SK-N-SH (cell line): Measurements from ENCODE around the gene PBRM1. TPM values are rescaled to one million over a fixed set of nuclear protein-coding genes. Genes with fewer than 3 reads are reported as not detected.

ENCODE experiments used
- CTCF ChIA-PET: fragments of 300-600, 350-600 bp; formaldehyde crosslinking; extraction: SDS; loops from one replicate; lab custom pipeline; 2021; lab: Yijun Ruan, JAX
- POLR2A ChIA-PET: fragments of 350-600 bp; sonication (Branson Sonifier 250); formaldehyde crosslinking; extraction: SDS; loops from one replicate; lab custom pipeline; 2020; ENCODE audit warnings: antibody characterized with exemption, inconsistent platforms; lab: Yijun Ruan, JAX
- DNase-seq: peaks from one replicate; pipeline ENCODE4 v3.0.0; 2012
- H2AFZ ChIP-seq: fragments of 200-600 bp; sonication (generic); 2 replicates; pipeline ENCODE4 v1.8.1; 2016; ENCODE audit warnings: antibody characterized with exemption, mild to moderate bottlenecking, low read depth
- H3F3A ChIP-seq: fragments of 200-600 bp; sonication (generic); replicated peaks from 2 replicates; pipeline ENCODE3; 2016; ENCODE audit warnings: antibody characterized with exemption, mild to moderate bottlenecking; ENCODE audit not compliant: insufficient read depth
- H3K27ac ChIP-seq, 2 experiments: fragments of 200-500 bp in 1 of 2; fragments of 200-600 bp in 1 of 2; sonication (Bioruptor generic) in 1 of 2; sonication (generic), shearing (Covaris generic) in 1 of 2; 2 replicates each; pipeline versions ENCODE4 v1.5.1 to v1.6.1; 2014 to 2016; ENCODE audit warnings: low read depth in 2 of 2, inconsistent platforms in 1 of 2, low read length in 1 of 2, mild to moderate bottlenecking in 1 of 2, mixed read lengths in 1 of 2
- H3K27me3 ChIP-seq: fragments of 200-600 bp; sonication (generic), shearing (Covaris generic); 2 replicates; pipeline ENCODE4 v1.6.1; 2016; ENCODE audit warnings: mixed run types; ENCODE audit not compliant: insufficient read depth
- H3K36me3 ChIP-seq, 2 experiments: fragments of 200-500 bp in 1 of 2; fragments of 200-600 bp in 1 of 2; sonication (Bioruptor generic) in 1 of 2; sonication (generic) in 1 of 2; replicated peaks in 1 of 2; 2 replicates each; pipeline versions ENCODE3 to v1.5.1; 2014 to 2016; ENCODE audit warnings: low read length in 1 of 2, mild to moderate bottlenecking in 1 of 2; ENCODE audit not compliant: insufficient read depth in 2 of 2, control insufficient read depth in 1 of 2
- H3K4me1 ChIP-seq, 2 experiments: fragments of 200-500 bp in 1 of 2; fragments of 200-600 bp in 1 of 2; sonication (Bioruptor generic) in 1 of 2; sonication (generic), shearing (Covaris generic) in 1 of 2; 2 replicates each; pipeline versions ENCODE4 v1.5.1 to v1.6.1; 2014 to 2016; ENCODE audit warnings: low read depth in 1 of 2, low read length in 1 of 2, mixed run types in 1 of 2; ENCODE audit not compliant: insufficient read depth in 2 of 2, control insufficient read depth in 1 of 2
- H3K4me2 ChIP-seq: fragments of 200-600 bp; sonication (generic), shearing (Covaris generic); 2 replicates; pipeline ENCODE4 v1.6.1; 2017; ENCODE audit warnings: mixed run types
- H3K4me3 ChIP-seq, 2 experiments: fragments of 200-500 bp in 1 of 2; fragments of 200-600 bp in 1 of 2; sonication (Bioruptor generic) in 1 of 2; sonication (generic), shearing (Covaris generic) in 1 of 2; 2 replicates each; pipeline versions ENCODE4 v1.5.1 to v1.8.1; 2014 to 2016; ENCODE audit warnings: low read depth in 2 of 2, inconsistent platforms in 1 of 2, low read length in 1 of 2, mild to moderate bottlenecking in 1 of 2, mixed read lengths in 1 of 2, moderate library complexity in 1 of 2
- H3K79me2 ChIP-seq: fragments of 200-600 bp; sonication (generic); 2 replicates; pipeline ENCODE4 v1.8.1; 2017; ENCODE audit warnings: mild to moderate bottlenecking; ENCODE audit not compliant: insufficient read depth
- H3K9ac ChIP-seq: fragments of 200-600 bp; sonication (generic); 2 replicates; pipeline ENCODE4 v1.6.1; 2017; ENCODE audit warnings: mixed run types
- H3K9me2 ChIP-seq: fragments of 200-600 bp; sonication (generic); 2 replicates; pipeline ENCODE4 v1.6.1; 2017; ENCODE audit warnings: mixed run types
- H3K9me3 ChIP-seq: fragments of 200-600 bp; sonication (generic); 2 replicates; pipeline ENCODE4 v1.6.1; 2017; ENCODE audit warnings: mixed run types, mild to moderate bottlenecking, moderate library complexity
- H4K20me1 ChIP-seq: fragments of 200-600 bp; sonication (generic); 2 replicates; pipeline ENCODE4 v1.6.1; 2017; ENCODE audit warnings: mild to moderate bottlenecking, mixed run types; ENCODE audit not compliant: insufficient read depth
- CHD2 ChIP-seq: fragments of 150-350 bp; IDR thresholded peaks from 2 replicates; pipeline ENCODE4 v1.6.1; 2018; ENCODE audit warnings: low read length; ENCODE audit not compliant: partially characterized antibody
- FOXM1 ChIP-seq: IDR thresholded peaks from 2 replicates; pipeline ENCODE4 v1.4.0; 2012; ENCODE audit warnings: low read depth, mild to moderate bottlenecking
- GATA2 ChIP-seq: sonication (generic); formaldehyde crosslinking; IDR thresholded peaks from 2 replicates; pipeline ENCODE4 v1.5.0; 2020; ENCODE audit warnings: mild to moderate bottlenecking, missing genetic modification reagents
- NRF1 ChIP-seq: IDR thresholded peaks from 2 replicates; pipeline ENCODE4 v1.6.1; 2012; ENCODE audit warnings: low read depth, mild to moderate bottlenecking, low read length
- POLR2AphosphoS5 ChIP-seq: IDR thresholded peaks from 2 replicates; pipeline ENCODE4 v1.6.1; 2012; ENCODE audit warnings: low read depth, low read length
- SMC3 ChIP-seq: IDR thresholded peaks from 2 replicates; pipeline ENCODE4 v1.6.1; 2012; ENCODE audit warnings: low read depth, low read length, improper control_type of control experiment
- USF1 ChIP-seq: IDR thresholded peaks from 2 replicates; pipeline ENCODE4 v1.4.0; 2012; ENCODE audit warnings: low read depth, borderline replicate concordance
- YY1 ChIP-seq: IDR thresholded peaks from 2 replicates; pipeline ENCODE4 v1.4.0; 2012; ENCODE audit warnings: low read depth, mild to moderate bottlenecking
- WGBS: methylation state at CpG from one replicate; pipeline ENCODE4 v1.1.6; 2017; ENCODE audit warnings: low lambda C conversion rate; 5-methylcytosine and 5-hydroxymethylcytosine counted together
- polyA plus RNA-seq, 3 experiments: library from polyadenylated mRNA; depleted of rRNA; stranded (reverse); fragments of >200 nt; gene quantifications; 2 replicates each; pipeline ENCODE4 v1.2.3, GENCODE V29; 2012
- TF ChIP-seq, protein P1 (sequence below): IDR thresholded peaks from 2 replicates; pipeline ENCODE4 v1.4.0; 2012; ENCODE audit warnings: low read depth

Gene PBRM1
- polyA plus RNA-seq, 1 of the 3 experiments (the other 2 are of a cell fraction) = 14.3 TPM

- TF ChIP-seq POLR2AphosphoS5 (no peak), YY1 (no peak), USF1 (no peak), GATA2 (CRISPR knock-in tag) (no peak)
- TF ChIP-seq, protein P1, sequence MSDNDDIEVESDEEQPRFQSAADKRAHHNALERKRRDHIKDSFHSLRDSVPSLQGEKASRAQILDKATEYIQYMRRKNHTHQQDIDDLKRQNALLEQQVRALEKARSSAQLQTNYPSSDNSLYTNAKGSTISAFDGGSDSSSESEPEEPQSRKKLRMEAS = no peak
- Histone ChIP-seq H3K4me1 (peaks cover 0 to 8% of the 10 kb centered on the region in 2 experiments; a peak in 1 of 4 replicates), H3F3A (no peaks in the 10 kb centered on the region), H3K9me3 (no peaks in the 10 kb centered on the region), H3K9ac (no peak overlapping the region), H3K27ac (no peak overlapping the region), H3K4me2 (no peak overlapping the region), H3K79me2 (no peaks in the 10 kb centered on the region), H3K9me2 (no peaks in the 10 kb centered on the region), H3K36me3 (no peaks in the 10 kb centered on the region), H4K20me1 (no peaks in the 10 kb centered on the region), H2AFZ (no peak overlapping the region), H3K4me3 (no peak overlapping the region), H3K27me3 (no peaks in the 10 kb centered on the region)
- no peak for DNase-seq
- ChIA-PET CTCF (interaction anchor here (0.7 to 1.4 kb wide), 2 partner anchors 11 to 14 kb away, joined by 3 to 4 read pairs; no protein-coding TSS in a partner anchor), POLR2A (no interaction called here)
- WGBS = 81% methylated on average over 8 of the region's 23 CpGs
These were observed 181.8 kb downstream of the PBRM1 start for GRCh38 chr3:52503788-52504424.

DNA sequence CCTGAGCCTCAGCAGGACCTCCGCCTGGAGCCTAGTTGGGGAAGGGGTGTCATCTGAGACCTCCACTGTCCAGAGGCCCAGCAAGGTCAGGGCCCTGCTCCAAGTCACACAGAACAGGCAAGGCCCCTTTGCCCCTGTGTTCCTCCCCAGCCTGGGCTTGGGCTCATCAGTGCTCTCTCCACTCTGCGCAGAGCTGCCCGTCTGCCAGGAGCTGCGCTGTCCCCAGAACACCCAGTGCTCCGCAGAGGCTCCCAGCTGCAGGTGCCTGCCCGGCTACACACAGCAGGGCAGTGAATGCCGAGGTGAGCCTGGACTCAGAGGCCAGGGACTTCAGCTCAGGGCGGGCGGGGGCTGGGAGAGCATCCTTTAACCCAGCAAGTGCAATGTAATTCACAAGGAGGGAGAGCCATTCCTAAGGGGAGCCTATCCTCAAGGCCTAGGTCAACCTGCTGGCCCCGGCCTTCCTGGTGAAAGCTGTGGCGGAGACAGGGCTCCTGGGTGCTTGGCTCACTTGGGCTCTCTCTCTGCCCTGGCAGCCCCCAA lies 182.8 kb downstream of the PBRM1 start:
- H3K9me2 ChIP-seq = no peaks in the 10 kb centered on the region
- DNase-seq = no peak
- no peak overlapping the region for H3K27ac ChIP-seq
- no peaks in the 10 kb centered on the region for H3K9me3 ChIP-seq
- WGBS = 100% methylated on average over 1 of the region's 11 CpGs
- peaks cover 0 to 8% of the 10 kb centered on the region in 2 experiments; a peak in 1 of 4 replicates for H3K4me1 ChIP-seq
- ChIA-PET POLR2A (interaction anchor here (0.6 kb wide), 1 partner anchor 112 kb away, joined by 4 read pairs; no protein-coding TSS in a partner anchor), CTCF (interaction anchor here (1.4 to 2.3 kb wide), 2 partner anchors 31 to 84 kb away, joined by 3 to 9 read pairs; no protein-coding TSS in a partner anchor)
- no peaks in the 10 kb centered on the region for H3K79me2 ChIP-seq
- no peak overlapping the region for H3K4me3 ChIP-seq
- no peaks in the 10 kb centered on the region for H3F3A ChIP-seq
- TF ChIP-seq POLR2AphosphoS5 = no peak
- TF ChIP-seq USF1 = no peak
- no peak for TF ChIP-seq FOXM1
- TF ChIP-seq NRF1 = no peak
- no peak overlapping the region for H3K9ac ChIP-seq
- H3K4me2 ChIP-seq = no peak overlapping the region
- H2AFZ ChIP-seq = no peak overlapping the region
- H4K20me1 ChIP-seq = no peaks in the 10 kb centered on the region
- H3K36me3 ChIP-seq = no peaks in the 10 kb centered on the region
- H3K27me3 ChIP-seq = no peaks in the 10 kb centered on the region

GRCh38 chr3:52502001-52502400 lies 183.7 kb downstream of the PBRM1 start:
- Histone ChIP-seq H3K9me3 (no peaks in the 10 kb centered on the region), H3K9me2 (no peaks in the 10 kb centered on the region), H4K20me1 (no peaks in the 10 kb centered on the region), H3K9ac (no peak overlapping the region), H3K4me3 (no peak overlapping the region), H3K27me3 (no peaks in the 10 kb centered on the region), H2AFZ (no peak overlapping the region), H3F3A (no peaks in the 10 kb centered on the region), H3K36me3 (no peaks in the 10 kb centered on the region), H3K27ac (no peak overlapping the region), H3K4me1 (peaks cover 0 to 8% of the 10 kb centered on the region in 2 experiments; a peak in 1 of 4 replicates), H3K79me2 (no peaks in the 10 kb centered on the region), H3K4me2 (no peak overlapping the region)
- 63% methylated on average over 7 of the region's 11 CpGs for WGBS
- TF ChIP-seq CHD2 (no peak), SMC3 (no peak)
- ChIA-PET CTCF (interaction anchor here (0.9 to 2.3 kb wide), 3 partner anchors 10 to 85 kb away, joined by 3 to 9 read pairs (median 3); no protein-coding TSS in a partner anchor), POLR2A (no interaction called here)
- DNase-seq = no peak
